ENCODE results near the gene MAD1L1.

MAD1L1 gene

DNA sequence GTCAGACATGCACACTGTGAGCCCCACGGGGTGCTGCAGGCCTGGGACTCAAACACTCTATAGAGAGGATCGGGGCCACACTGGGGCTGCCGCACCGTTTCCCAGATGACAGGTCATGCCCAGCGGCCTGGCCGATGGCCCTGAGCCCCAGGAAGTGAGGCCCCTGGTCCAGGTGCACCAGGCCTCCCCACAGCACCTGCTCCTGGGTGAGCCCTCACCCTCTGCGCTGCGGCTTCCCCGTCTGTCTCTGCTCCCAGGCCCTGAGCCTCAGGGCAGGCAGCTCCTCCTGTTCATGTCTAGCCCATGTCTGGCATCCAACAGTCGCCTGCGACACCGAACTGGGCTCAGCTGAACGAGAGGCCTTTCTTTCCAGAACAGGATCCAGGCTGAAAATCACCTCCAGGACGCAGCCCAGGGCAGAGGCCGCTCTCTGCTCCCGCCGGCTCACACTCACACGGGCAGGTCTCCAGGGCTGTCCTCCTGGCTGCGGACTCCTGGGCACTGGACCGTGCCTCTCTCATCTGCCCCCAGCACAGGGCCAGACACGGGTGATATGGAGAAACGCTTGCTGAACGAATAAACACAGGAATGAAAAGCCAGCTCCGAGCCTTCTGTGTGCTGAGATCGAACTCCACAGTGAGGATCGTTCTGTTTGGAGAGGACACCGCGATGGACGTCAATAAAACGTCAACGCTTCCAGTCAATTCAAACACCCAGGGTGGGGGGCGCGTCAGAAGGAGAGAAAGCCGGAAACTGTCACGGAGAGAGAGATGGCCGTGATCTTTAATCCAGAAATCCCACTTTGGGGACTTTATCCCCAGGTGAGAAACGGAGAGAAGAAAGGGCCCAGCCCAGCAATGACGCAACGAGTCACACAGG lies 360.3 kb downstream of the MAD1L1 start:
- no peak overlapping the region for H3K9ac ChIP-seq (ENCODE audit: insufficient read length)
- no peak overlapping the region for H3K4me3 ChIP-seq
- DNase-seq (ENCODE audit: low read depth, low spot score) = no peak
- TF ChIP-seq POLR2AphosphoS5 (IDR thresholded peaks at IDR 0.05; ENCODE audit: borderline replicate concordance, low read depth, low read length) (no peak), EZH2 (IDR thresholded peaks at IDR 0.05) (no peak), FOXP2 (optimal IDR thresholded peaks at IDR 0.05; ENCODE audit: control extremely low read depth, extremely low read length, insufficient read depth) (no peak)
- no peaks in the 10 kb centered on the region for H3K9me3 ChIP-seq (ENCODE audit: low read depth, low read length)
- no peak overlapping the region for H3K27ac ChIP-seq
- no peaks in the 10 kb centered on the region for H3K36me3 ChIP-seq (ENCODE audit: insufficient read depth, low read length)

DNA sequence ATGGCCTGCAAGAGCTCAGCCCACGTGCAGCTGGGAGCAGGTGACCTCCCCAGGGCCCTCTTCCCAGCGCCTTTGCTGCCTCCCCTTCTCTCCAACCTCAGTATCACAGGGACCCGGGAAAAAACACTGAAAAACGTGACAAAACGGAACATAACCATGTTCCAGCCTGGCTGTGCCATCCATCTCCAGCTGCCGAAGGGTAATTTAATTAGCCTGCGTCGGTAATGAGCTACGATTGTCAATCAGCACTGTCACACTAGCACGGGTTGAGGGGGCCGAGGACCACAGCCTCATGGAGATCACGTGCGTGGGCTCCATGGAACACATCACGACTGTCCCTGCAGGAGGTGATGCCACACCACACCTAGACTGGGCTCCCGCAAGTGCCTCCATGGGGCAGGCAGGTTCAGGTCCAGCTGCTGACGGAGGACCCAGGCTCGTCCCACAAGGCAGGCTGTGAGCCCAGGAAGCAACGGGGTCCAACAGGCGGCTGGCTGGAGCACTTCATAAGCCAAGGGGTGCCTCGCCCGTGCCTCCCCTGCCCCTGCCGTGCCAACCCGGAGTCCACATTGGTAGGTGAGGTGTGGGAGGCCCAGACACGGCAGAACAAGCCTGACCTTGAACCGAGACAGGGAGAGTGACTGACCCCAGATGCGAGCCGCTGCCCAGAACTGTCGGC lies 363.2 kb downstream of the MAD1L1 start:
- Histone ChIP-seq H3K9me3 (ENCODE audit: low read depth, low read length) (no peaks in the 10 kb centered on the region), H3K9ac (ENCODE audit: insufficient read length) (no peak overlapping the region), H3K27ac (no peak overlapping the region), H3K36me3 (ENCODE audit: insufficient read depth, low read length) (no peaks in the 10 kb centered on the region), H3K4me3 (no peak overlapping the region)
- no peak for DNase-seq (ENCODE audit: low read depth, low spot score)
- TF ChIP-seq POLR2AphosphoS5 (IDR thresholded peaks at IDR 0.05; ENCODE audit: borderline replicate concordance, low read depth, low read length) (no peak), FOXP2 (optimal IDR thresholded peaks at IDR 0.05; ENCODE audit: control extremely low read depth, extremely low read length, insufficient read depth) (no peak), EZH2 (IDR thresholded peaks at IDR 0.05) (no peak)

DNA sequence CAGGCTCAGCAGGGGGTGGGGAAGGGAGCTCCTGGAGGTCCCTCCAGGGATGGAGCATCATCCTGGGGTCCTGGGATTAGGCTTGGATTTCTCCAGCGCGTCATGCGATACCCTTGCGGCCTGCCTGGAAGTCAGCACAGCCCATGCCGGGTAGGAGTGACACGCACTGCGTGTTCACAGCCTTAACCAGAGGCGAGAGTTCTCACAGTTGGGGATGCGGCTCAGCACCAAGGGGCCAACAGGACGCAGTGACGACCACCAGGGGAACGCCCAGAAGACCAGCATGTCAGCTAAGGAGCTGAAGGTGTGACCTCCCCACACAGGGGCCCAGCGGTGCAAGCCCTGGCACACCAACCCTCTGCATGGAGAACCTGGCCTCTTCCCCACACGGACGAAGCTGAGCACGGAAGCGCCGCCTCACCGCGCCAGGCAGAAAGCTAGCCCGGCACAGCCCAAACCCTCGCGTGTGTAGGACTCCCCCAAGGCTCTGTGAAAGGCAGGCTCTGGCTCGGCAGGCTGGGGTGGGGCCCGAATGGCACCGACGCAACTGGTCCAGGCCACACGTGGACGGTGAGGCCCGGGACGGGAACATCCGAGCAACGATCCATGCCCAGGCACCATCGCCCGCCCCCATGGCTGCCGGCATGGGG lies 364.1 kb downstream of the MAD1L1 start:
- Histone ChIP-seq H3K9ac (ENCODE audit: insufficient read length) (no peak overlapping the region), H3K9me3 (ENCODE audit: low read depth, low read length) (no peaks in the 10 kb centered on the region)

DNA sequence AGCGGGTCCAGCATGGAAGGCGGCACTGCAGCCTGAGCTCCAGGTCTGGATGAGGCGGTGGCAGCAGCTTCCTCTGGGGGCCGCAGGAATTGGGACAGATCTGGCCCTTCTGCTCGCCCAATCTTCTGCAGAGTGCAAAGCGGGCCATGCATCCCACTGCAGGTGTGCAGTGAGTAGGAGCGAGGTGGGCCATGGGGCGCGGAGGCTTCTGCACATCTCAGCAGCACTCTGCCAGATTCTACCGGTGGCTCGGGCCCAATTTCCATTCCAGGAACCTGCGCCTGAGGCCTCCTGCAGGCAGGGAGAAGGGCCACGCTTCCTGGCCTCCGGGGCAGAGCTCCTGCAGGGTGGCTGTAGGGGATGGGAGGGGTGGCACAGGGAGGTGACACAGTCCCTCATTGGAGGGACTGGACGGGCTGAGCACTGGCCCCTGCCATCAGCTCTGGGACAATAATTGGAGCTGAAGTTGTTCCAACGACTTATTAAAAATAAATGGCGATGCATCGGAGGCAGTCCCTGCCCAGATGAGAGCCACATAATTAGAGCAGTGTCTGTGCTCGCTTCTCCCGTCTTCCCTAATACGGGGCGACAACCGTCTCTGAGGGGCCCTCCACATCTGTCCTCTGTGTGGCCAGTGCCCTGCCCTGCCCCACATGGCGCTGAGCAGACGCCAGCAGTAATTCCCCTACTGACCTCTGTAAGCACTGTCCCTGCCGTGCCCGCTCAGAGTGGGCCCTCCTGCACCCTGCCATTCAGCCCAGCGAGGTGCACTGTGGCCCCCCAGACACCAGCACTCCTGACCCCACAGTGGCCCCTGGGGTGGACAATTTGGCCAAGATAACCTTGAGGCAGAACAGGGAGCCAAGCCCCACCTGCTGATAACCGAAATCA lies 365.1 kb downstream of the MAD1L1 start:
- Histone ChIP-seq H3K36me3 (ENCODE audit: insufficient read depth, low read length) (no peaks in the 10 kb centered on the region), H3K4me3 (no peak overlapping the region), H3K27ac (no peak overlapping the region), H3K9me3 (ENCODE audit: low read depth, low read length) (no peaks in the 10 kb centered on the region), H3K9ac (ENCODE audit: insufficient read length) (no peak overlapping the region)
- TF ChIP-seq FOXP2 (optimal IDR thresholded peaks at IDR 0.05; ENCODE audit: control extremely low read depth, extremely low read length, insufficient read depth) (no peak), POLR2AphosphoS5 (IDR thresholded peaks at IDR 0.05; ENCODE audit: borderline replicate concordance, low read depth, low read length) (no peak), EZH2 (IDR thresholded peaks at IDR 0.05) (no peak)
- no peak for DNase-seq (ENCODE audit: low read depth, low spot score)

More for the DNA sequence above, 364.1 kb downstream of the MAD1L1 start:
- TF ChIP-seq EZH2 (IDR thresholded peaks at IDR 0.05) (no peak), FOXP2 (optimal IDR thresholded peaks at IDR 0.05; ENCODE audit: control extremely low read depth, extremely low read length, insufficient read depth) (no peak), POLR2AphosphoS5 (IDR thresholded peaks at IDR 0.05; ENCODE audit: borderline replicate concordance, low read depth, low read length) (no peak)
- Histone ChIP-seq H3K36me3 (ENCODE audit: insufficient read depth, low read length) (no peaks in the 10 kb centered on the region), H3K4me3 (no peak overlapping the region), H3K27ac (no peak overlapping the region)
- DNase-seq (ENCODE audit: low read depth, low spot score) = no peak

DNA sequence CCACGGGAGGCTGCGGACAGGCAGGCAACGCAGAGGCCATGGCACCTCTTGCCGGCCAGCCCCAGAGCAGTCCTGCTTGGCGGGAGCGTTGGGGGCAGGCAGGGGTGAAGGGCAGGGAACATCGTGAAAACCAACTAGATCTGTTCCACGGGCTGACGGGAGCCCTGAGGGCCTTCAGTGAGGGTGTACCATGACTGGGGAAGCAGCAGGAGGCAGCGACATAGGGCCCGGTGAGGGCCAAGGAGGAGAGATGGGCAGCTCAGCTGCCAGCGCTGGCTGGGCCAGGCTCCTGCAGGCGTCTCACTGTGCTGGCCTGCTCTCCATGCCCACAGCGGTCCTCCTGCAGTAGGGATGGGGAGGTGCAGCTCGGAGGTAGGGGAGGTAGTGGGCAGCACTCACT lies 366.1 kb downstream of the MAD1L1 start:
- H3K9me3 ChIP-seq (ENCODE audit: low read depth, low read length) = no peaks in the 10 kb centered on the region
- no peak overlapping the region for H3K9ac ChIP-seq (ENCODE audit: insufficient read length)
- no peak for TF ChIP-seq POLR2AphosphoS5 (IDR thresholded peaks at IDR 0.05; ENCODE audit: borderline replicate concordance, low read depth, low read length)
- no peak for TF ChIP-seq EZH2 (IDR thresholded peaks at IDR 0.05)
- TF ChIP-seq FOXP2 (optimal IDR thresholded peaks at IDR 0.05; ENCODE audit: control extremely low read depth, extremely low read length, insufficient read depth) = no peak
- H3K27ac ChIP-seq = no peak overlapping the region
- no peaks in the 10 kb centered on the region for H3K36me3 ChIP-seq (ENCODE audit: insufficient read depth, low read length)
- no peak for DNase-seq (ENCODE audit: low read depth, low spot score)
- no peak overlapping the region for H3K4me3 ChIP-seq

DNA sequence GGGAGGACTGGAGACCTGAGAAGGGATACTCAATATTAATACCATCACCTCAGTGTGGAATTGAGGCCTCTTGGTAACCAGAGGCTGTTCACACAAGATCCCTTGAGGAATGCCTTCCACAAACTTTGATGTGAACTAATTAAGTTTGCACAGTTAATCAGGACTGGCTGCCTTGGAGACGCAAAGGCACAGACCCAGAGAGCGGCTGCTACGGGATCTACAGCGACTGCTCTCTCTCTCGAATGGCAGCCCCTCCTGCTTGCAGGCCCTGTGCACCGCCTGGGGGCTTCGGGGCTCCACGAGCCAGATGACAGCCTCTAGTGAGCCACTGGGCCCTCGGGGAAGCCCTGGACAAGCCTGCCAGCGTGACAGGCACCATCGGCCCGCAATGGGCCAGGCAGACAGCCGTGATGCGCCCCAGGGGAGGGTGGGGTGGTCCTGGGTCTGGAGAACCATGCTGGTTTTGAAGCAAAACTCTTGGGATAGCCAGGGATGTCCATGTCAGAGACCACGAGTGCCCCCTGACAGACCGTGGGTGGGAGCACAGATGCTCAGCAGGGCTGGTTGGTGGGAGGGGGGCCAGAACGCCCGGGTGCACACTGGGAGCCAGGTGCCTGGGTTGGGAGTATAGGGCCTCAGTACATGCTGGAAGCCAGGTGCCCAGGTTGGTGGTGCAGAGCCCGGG lies 367.0 kb downstream of the MAD1L1 start:
- DNase-seq (ENCODE audit: low read depth, low spot score) = no peak
- no peak overlapping the region for H3K4me3 ChIP-seq
- H3K27ac ChIP-seq = no peak overlapping the region
- H3K9me3 ChIP-seq (ENCODE audit: low read depth, low read length) = no peaks in the 10 kb centered on the region
- TF ChIP-seq EZH2 (IDR thresholded peaks at IDR 0.05) (no peak), FOXP2 (optimal IDR thresholded peaks at IDR 0.05; ENCODE audit: control extremely low read depth, extremely low read length, insufficient read depth) (no peak), POLR2AphosphoS5 (IDR thresholded peaks at IDR 0.05; ENCODE audit: borderline replicate concordance, low read depth, low read length) (no peak)
- H3K9ac ChIP-seq (ENCODE audit: insufficient read length) = no peak overlapping the region
- no peaks in the 10 kb centered on the region for H3K36me3 ChIP-seq (ENCODE audit: insufficient read depth, low read length)

DNA sequence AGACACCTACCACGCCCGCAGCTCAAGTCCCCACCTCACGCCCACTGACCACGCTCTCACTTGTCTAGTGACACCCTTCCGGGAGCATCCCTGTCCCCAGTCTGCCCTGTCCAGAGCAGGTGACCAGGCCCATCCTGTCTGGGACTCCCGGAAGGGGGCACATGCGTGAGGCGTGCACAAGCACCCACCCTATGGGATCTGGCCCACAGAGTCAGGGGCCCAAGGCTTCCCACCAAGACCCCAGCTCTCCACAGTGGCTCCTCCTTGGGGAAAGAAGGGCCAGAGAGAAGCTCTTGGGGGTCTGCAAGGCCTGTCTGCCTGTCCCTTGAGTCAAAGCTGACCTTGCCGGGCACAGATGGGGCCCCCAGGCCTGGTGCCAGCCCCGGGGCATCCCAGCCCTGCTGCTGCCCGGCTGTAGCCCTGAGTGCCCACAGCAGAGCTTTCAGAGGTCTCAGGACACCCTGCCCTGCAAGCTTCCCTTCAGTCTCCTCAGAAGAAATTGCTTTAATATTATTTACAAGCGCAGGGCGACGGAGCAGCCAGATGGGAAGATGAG lies 367.7 kb downstream of the MAD1L1 start:
- Histone ChIP-seq H3K36me3 (ENCODE audit: insufficient read depth, low read length) (no peaks in the 10 kb centered on the region), H3K9ac (ENCODE audit: insufficient read length) (no peak overlapping the region), H3K27ac (no peak overlapping the region), H3K9me3 (ENCODE audit: low read depth, low read length) (no peaks in the 10 kb centered on the region), H3K4me3 (no peak overlapping the region)
- TF ChIP-seq FOXP2 (optimal IDR thresholded peaks at IDR 0.05; ENCODE audit: control extremely low read depth, extremely low read length, insufficient read depth) = no peak
- no peak for TF ChIP-seq EZH2 (IDR thresholded peaks at IDR 0.05)
- no peak for TF ChIP-seq POLR2AphosphoS5 (IDR thresholded peaks at IDR 0.05; ENCODE audit: borderline replicate concordance, low read depth, low read length)
- DNase-seq (ENCODE audit: low read depth, low spot score) = no peak
